ENCODE data around the gene ZNF639.

- TF ChIP-seq CTCF (IDR thresholded peaks at IDR 0.05 in 2 of 3, conservative IDR thresholded peaks at IDR 0.05 in 1 of 3; ENCODE audit: control insufficient read depth in 2 of 3, extremely low read depth in 1 of 3, insufficient read depth in 1 of 3, low read depth in 3 of 3, low read length in 3 of 3) (no peak), ZNF24 (IDR thresholded peaks at IDR 0.05) (no peak), POLR2A (IDR thresholded peaks at IDR 0.05; ENCODE audit: low read depth, low read length) (no peak), ZNF274 (IDR thresholded peaks at IDR 0.05; ENCODE audit: insufficient read depth, insufficient read length) (no peak), POU2F2 (IDR thresholded peaks at IDR 0.05; ENCODE audit: borderline replicate concordance, low read depth, low read length) (no peak)
- TF ChIP-seq, protein P1, sequence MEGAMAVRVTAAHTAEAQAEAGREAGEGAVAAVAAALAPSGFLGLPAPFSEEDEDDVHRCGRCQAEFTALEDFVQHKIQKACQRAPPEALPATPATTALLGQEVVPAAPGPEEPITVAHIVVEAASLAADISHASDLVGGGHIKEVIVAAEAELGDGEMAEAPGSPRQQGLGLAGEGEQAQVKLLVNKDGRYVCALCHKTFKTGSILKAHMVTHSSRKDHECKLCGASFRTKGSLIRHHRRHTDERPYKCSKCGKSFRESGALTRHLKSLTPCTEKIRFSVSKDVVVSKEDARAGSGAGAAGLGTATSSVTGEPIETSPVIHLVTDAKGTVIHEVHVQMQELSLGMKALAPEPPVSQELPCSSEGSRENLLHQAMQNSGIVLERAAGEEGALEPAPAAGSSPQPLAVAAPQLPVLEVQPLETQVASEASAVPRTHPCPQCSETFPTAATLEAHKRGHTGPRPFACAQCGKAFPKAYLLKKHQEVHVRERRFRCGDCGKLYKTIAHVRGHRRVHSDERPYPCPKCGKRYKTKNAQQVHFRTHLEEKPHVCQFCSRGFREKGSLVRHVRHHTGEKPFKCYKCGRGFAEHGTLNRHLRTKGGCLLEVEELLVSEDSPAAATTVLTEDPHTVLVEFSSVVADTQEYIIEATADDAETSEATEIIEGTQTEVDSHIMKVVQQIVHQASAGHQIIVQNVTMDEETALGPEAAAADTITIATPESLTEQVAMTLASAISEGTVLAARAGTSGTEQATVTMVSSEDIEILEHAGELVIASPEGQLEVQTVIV (IDR thresholded peaks at IDR 0.05; ENCODE audit: borderline replicate concordance, partially characterized antibody): no peak
Observed at GRCh38 chr3:179276001-179276400, 46.8 kb upstream of the ZNF639 start.

All from GM12878 (cell line).